SU-DHL-6 (cell line): ENCODE results near the gene PODXL2.

ENCODE experiments used
- CTCF ChIP-seq: fragments of 200-600 bp; sonication (generic); IDR thresholded peaks from one replicate; pipeline ENCODE4 v1.5.1; 2017; ENCODE audit warnings: antibody characterized with exemption, mild to moderate bottlenecking, low read length, moderate library complexity; ENCODE audit not compliant: insufficient read depth, poor library complexity, severe bottlenecking
- EZH2phosphoT487 ChIP-seq: fragments of 200-600 bp; sonication (generic), shearing (Covaris generic); conservative IDR thresholded peaks from 2 replicates; pipeline ENCODE4 v1.6.1; 2018; ENCODE audit warnings: mild to moderate bottlenecking, antibody characterized with exemption, low read length, moderate library complexity, mixed read lengths

GRCh38 chr3:127588806-127589577 lies 40.0 kb upstream of the PODXL2 start:
- TF ChIP-seq CTCF (no peak), EZH2phosphoT487 (no peak)
